Activated naive CD4-positive, alpha-beta T cell treated with anti-CD3 and anti-CD28 coated beads, Interleukin-2, amount 50 U/mL, for 24 hours (primary cell): Measurements from ENCODE around the gene MBNL2.

Experiments used
- H3K27ac Mint-ChIP-seq: one replicate; pipeline ENCODE4 v1.8.0; 2021; ENCODE audit warnings: mild to moderate bottlenecking, mixed read lengths
- H3K27me3 Mint-ChIP-seq: one replicate; pipeline ENCODE4 v1.8.0; 2021; ENCODE audit warnings: mixed read lengths
- H3K36me3 Mint-ChIP-seq: one replicate; pipeline ENCODE4 v1.8.0; 2021; ENCODE audit warnings: mixed read lengths
- H3K4me1 Mint-ChIP-seq: one replicate; pipeline ENCODE4 v1.8.0; 2021; ENCODE audit warnings: mixed read lengths
- H3K4me3 Mint-ChIP-seq: one replicate; pipeline ENCODE4 v1.8.0; 2021; ENCODE audit warnings: mild to moderate bottlenecking, mixed read lengths
- H3K9me3 Mint-ChIP-seq: one replicate; pipeline ENCODE4 v1.8.0; 2021; ENCODE audit warnings: mixed read lengths

MBNL2 gene

DNA sequence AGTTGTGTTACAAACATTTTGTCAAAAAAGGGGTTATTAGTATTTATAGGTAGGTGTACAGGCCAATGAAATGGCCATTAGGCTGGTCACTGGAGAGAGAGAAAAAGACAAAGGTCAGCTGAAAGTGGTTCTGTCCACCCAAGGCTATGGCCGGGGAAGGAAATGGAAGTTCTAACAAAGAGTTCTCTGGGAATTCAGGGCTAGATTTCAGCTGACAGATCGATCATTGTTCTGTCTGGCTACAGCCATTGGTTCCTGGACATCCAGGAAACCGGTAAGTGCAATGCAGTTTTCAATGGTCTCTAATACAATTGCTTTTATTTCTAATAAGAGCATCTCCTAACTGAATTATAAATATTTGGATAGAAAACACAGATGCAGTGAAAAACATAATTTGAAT is 42.5 kb downstream of the MBNL2 start:
- H3K27ac Mint-ChIP-seq: no peak overlapping the region
- H3K36me3 Mint-ChIP-seq: peaks cover 22% of the 10 kb centered on the region
- peaks cover 4% of the 10 kb centered on the region for H3K9me3 Mint-ChIP-seq
- peaks cover 45% of the 10 kb centered on the region for H3K4me1 Mint-ChIP-seq
- no peaks in the 10 kb centered on the region for H3K27me3 Mint-ChIP-seq
- no peak overlapping the region for H3K4me3 Mint-ChIP-seq

DNA sequence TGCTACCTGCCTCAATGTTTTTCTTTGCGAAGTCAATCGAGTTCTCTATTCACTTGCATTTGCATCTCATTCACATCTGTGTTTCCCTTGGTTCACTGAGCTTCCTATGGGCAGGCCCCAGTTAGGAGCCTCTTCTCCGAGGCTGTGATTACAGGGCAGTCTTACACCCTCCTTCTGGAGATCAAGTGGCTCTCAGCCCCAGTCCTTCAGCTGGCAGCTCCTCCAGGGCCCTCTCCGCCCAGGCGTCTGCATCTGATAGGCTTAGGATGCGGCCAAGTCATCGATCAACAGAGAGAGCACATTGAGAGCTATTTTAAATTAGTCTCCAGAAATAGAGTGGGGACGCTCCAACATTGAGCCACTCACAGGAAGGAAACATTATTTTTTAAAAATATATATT is 44.2 kb downstream of the MBNL2 start:
- Mint-ChIP-seq H3K27me3 (no peaks in the 10 kb centered on the region), H3K27ac (no peak overlapping the region), H3K4me3 (no peak overlapping the region), H3K9me3 (peaks cover 4% of the 10 kb centered on the region), H3K4me1 (peaks cover 37% of the 10 kb centered on the region), H3K36me3 (peaks cover 19% of the 10 kb centered on the region)

DNA sequence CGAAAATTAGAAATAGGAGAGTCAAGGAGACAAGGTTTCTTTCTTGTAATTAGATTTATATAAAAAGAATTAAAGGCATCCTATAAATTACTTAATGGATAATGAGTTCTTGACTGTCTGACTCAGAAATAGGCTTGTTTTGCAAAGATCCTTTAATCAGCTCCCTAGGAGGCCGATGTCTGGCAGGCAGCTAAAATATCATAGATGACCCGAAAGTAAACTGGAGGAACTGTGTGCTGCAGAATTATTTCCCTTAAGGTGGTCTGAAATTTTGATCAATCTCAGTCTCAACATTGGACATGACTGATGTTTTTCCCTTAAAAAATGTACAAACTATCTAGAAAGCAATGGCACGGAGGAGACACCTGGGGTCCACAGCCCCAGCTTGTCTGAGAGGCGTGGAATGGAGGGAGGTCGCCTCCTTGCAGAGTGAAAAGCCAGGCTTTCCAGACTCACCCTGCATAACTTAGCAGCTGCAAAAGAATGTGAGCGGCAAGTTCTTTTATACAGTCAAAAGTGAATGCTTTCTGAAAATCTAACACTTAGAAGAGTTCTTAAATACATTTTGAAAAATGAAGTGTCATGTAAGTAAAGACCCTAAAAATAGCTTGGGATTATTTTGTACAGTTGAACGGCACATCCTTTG is 44.8 kb downstream of the MBNL2 start:
- Mint-ChIP-seq H3K27me3 (no peaks in the 10 kb centered on the region), H3K27ac (no peak overlapping the region), H3K4me3 (no peak overlapping the region), H3K4me1 (peaks cover 37% of the 10 kb centered on the region), H3K36me3 (peaks cover 18% of the 10 kb centered on the region), H3K9me3 (peaks cover 4% of the 10 kb centered on the region)

DNA sequence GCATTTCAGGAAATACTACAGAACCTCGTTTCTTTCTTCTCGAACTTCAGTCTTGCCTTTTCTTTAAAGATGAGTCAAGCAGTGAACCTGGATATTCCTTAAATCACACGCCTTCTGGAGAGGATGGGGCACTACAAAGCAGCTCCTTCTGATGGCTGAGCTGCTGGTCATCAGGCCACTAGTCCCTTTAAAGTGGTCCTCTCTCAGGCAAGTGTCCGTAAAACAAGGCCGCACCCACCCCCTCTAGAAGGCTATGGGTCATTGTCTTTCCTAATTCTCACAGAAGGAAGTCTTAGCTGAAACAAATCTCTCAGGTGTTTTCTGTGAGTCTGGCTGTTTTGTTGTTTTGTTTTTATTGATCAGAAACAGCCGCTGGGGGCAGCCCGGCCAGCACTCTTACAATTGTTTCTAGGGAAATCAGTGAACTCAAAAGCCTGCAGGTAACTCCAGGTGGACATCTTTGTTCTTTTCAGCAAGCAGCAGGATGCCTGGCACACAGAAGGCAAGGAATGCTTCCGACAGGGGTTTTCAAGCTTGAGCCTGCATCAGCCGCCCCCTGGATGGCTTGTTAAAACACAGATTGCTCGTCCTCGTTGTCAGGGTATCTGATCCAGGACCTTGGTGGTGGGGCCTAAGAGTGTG is 45.4 kb downstream of the MBNL2 start:
- Mint-ChIP-seq H3K4me1 (peaks cover 37% of the 10 kb centered on the region), H3K27ac (no peak overlapping the region), H3K36me3 (peaks cover 13% of the 10 kb centered on the region), H3K27me3 (no peaks in the 10 kb centered on the region), H3K9me3 (peaks cover 4% of the 10 kb centered on the region), H3K4me3 (no peak overlapping the region)

DNA sequence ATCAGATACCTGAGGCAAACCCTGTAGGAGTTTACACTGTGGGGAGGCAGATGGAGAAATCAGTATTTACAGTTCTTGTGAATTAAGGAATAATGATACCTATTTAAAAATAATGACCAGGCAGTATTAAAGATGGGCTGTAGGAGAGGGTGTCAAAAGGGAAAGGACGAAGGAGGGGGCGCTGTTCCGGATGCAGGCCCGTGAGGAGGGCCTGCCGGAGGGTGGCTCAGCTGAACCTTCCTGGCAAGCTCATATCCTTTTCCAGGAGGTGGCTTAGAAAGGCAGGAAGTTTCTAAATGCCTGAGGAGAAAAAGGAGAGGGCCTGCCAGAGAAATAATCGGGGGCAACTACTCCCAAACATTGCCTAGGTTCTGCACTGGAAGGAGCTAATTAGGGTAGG is 46.6 kb downstream of the MBNL2 start:
- Mint-ChIP-seq H3K4me1 (peaks cover 31% of the 10 kb centered on the region), H3K36me3 (peaks cover 9% of the 10 kb centered on the region), H3K27ac (no peak overlapping the region), H3K4me3 (no peak overlapping the region), H3K9me3 (no peaks in the 10 kb centered on the region), H3K27me3 (no peaks in the 10 kb centered on the region)

DNA sequence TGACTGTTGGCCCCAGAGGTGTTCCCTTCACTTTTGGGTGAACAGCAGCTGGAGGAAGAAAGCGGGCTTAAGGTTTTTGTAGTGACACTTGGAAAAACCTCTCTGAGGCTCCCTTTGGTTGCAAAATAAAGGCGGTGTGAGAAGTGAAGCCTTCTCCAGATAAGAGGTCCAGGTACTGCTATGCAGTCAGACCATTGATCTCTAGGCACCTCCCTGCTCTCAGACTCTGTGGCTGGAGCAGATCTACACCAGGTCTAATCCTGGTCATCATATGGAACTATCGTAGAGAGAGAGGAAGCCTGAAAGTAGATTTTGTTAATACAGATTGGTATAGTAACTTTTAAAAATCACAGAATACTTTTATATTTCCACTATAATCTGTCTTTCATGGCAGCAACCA is 47.5 kb downstream of the MBNL2 start:
- H3K4me3 Mint-ChIP-seq: no peak overlapping the region
- H3K9me3 Mint-ChIP-seq: no peaks in the 10 kb centered on the region
- peaks cover 8% of the 10 kb centered on the region for H3K36me3 Mint-ChIP-seq
- peaks cover 30% of the 10 kb centered on the region for H3K4me1 Mint-ChIP-seq
- no peaks in the 10 kb centered on the region for H3K27me3 Mint-ChIP-seq
- H3K27ac Mint-ChIP-seq: no peak overlapping the region

DNA sequence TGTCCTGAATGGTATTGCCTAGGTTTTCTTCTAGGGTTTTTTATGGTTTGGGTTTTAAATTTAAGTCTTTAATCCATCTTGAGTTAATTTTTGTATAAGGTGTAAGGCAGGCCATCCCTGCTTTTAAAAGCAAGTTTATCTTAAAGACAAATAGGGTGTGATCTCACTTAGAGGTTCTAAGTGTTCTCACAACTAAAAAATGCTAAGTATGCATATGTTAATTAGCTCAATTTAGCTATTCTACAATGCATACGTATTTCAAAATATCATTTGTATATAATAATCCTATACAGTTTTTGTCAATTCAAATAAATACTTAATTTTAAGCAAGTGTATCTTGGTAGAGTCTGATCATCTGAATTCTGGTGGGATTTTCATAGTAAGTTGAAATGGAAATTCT is 50.4 kb downstream of the MBNL2 start:
- H3K27me3 Mint-ChIP-seq: no peaks in the 10 kb centered on the region
- H3K4me1 Mint-ChIP-seq: peaks cover 50% of the 10 kb centered on the region
- peaks cover 25% of the 10 kb centered on the region for H3K36me3 Mint-ChIP-seq
- H3K9me3 Mint-ChIP-seq: peaks cover 5% of the 10 kb centered on the region
- peak overlapping the region; percentile 46 for H3K27ac Mint-ChIP-seq
- H3K4me3 Mint-ChIP-seq: no peak overlapping the region

DNA sequence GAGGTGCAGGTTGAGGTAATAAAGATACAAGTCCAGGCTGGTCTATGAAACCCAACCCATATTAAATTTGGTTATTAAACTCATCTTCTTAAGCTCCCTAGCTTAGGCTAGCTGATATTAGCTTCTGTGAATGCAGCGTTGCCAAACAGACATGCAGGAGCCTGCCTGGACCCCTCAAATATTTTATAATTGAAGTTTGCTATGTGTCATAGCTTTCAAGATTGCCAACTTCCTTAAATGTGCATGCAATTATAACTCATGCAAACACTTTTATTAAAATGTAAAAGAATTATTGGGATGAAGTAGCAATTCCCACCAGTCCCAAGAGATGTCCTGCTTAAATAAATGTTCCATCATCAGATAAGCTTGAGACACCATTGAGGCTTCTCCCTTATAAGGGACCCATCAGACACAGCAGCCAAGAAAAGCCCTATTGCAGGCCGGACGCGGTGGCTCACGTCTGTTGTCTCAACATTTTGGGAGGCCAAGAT is 51.3 kb downstream of the MBNL2 start:
- Mint-ChIP-seq H3K4me3 (no peak overlapping the region), H3K36me3 (peaks cover 23% of the 10 kb centered on the region), H3K4me1 (peaks cover 54% of the 10 kb centered on the region), H3K9me3 (peaks cover 5% of the 10 kb centered on the region), H3K27me3 (no peaks in the 10 kb centered on the region), H3K27ac (no peak overlapping the region)

DNA sequence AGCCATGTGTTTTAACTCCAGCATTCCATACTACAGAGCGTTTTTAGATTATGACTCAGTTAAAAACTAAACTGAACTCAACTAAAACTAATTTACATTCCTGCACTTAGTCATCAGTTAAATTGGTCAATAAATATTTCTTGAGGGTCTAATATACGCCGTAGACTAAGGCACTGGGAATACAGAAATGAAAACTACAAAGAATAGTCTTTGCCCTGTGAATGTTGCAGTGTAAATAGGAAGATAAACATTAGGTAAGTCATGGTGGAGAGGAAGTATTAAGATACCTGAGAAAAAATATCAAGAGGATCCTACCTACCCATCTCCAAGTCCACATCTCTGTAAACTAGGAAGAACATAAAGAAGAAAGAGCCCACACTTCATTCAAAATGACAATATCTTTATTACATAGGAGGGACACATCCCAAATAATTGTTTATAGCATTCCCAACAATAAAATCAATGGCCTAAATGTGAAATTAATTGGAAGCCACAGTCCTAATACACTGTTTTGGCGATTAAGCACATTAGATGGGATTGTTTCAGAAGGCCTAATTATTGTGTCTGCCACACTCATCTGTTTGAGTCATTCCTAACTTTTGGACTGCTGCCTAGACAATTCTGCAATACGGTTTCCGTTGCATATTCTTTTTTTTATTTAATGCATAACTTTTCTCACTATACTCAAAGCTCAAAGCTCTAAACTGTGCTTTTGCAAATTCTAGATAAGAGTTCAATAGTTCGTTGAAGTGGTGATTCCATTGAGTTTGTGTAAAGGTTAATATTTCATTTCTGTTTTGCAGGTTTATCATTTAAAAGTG is 52.9 kb downstream of the MBNL2 start:
- H3K4me1 Mint-ChIP-seq: peaks cover 54% of the 10 kb centered on the region
- peaks cover 5% of the 10 kb centered on the region for H3K9me3 Mint-ChIP-seq
- H3K36me3 Mint-ChIP-seq: peaks cover 19% of the 10 kb centered on the region
- no peak overlapping the region for H3K27ac Mint-ChIP-seq
- H3K27me3 Mint-ChIP-seq: no peaks in the 10 kb centered on the region
- no peak overlapping the region for H3K4me3 Mint-ChIP-seq

DNA sequence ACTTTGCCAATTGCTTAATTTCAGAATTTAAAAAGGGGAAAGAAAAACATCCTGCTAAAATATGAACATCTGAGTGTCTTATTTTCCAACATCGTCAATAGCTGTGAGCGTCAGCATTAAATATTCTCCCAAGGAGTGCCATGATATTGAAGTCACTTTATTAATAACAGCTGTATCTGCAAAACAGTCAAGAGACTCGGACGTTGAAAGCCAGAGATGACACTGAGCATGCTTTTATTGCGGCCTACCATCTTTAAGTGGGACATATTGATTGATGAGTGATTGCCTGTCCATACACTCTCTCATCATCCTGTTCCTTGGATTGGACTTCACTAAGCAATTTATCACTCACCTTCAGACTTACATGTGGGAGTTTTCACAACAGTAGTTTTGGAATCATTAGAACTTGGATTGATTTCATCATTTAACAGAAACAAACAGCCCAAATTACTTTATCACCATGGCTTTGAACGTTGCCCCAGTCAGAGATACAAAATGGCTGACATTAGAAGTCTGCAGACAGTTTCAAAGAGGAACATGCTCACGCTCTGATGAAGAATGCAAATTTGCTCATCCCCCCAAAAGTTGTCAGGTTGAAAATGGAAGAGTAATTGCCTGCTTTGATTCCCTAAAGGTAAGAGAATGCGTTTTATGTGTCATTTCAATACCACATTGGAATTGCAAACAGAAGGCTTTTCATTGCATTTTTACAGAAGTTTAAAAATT is 53.8 kb downstream of the MBNL2 start:
- H3K9me3 Mint-ChIP-seq: peaks cover 5% of the 10 kb centered on the region
- no peak overlapping the region for H3K4me3 Mint-ChIP-seq
- peaks cover 21% of the 10 kb centered on the region for H3K36me3 Mint-ChIP-seq
- H3K4me1 Mint-ChIP-seq: peaks cover 57% of the 10 kb centered on the region
- H3K27me3 Mint-ChIP-seq: no peaks in the 10 kb centered on the region
- no peak overlapping the region for H3K27ac Mint-ChIP-seq

DNA sequence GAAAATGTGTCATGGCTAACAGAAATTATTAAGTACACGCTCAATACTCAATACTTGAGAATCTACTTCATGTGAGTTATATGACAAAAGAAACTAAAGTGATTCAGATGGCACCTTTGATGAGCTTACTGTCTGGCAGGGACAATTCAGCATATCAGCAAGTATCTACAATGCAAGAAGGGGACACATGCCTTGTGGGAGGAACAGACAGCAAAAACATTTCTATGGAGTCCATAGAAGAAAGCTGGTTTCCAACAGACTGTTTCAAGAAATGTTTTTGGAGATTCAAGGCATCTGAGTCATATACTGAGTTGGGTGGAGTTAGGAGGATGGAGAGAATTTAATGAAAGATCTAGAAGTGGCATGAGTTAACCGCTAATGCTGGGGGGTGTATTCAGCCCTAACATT is 54.7 kb downstream of the MBNL2 start:
- no peak overlapping the region for H3K4me3 Mint-ChIP-seq
- no peak overlapping the region for H3K27ac Mint-ChIP-seq
- peaks cover 21% of the 10 kb centered on the region for H3K36me3 Mint-ChIP-seq
- peaks cover 61% of the 10 kb centered on the region for H3K4me1 Mint-ChIP-seq
- H3K27me3 Mint-ChIP-seq: no peaks in the 10 kb centered on the region
- peaks cover 5% of the 10 kb centered on the region for H3K9me3 Mint-ChIP-seq

DNA sequence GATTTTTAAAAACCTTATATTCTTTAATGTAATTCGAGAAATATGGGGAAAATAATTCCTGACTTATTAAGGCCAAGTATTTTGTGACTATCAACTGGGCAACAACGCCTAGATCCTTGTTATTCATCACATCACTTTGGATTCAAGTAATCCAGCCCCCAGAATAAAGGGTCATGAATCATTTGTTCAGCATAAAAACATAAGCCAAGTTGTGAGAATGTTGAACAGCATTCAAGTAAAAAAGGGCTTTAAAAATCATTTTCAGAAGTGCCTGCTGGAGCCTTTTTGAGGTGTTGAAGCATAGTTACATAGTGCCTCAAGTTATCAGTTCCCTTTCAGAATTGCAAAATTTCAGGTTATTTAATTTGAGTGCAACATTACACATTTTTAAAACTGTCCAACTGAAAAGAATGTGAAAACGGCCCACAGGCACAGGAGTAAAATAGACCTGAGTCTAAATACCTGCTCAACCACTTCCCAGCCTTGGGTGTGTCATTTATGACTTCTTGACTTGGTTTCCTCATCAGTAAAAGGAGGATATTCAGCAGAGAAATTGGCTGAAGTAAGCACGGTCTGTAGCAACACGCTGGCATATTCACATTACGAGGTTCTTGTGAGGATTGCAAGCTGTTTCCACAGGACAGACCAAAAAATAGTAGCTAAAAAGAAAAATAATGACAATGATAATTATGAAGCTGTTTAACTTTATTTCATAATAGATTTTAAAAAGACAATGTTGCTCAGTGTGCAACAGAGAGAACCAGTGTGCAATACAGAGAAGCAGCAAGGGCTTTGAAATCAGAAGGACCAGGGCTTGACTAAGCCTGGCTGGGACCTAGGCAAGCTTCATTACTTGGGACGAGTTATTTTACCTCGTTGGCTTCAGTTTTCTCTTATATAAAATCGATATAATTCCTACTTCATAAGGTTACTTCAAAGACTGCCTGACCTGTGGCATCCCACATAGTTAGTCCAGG is 56.6 kb downstream of the MBNL2 start:
- H3K4me1 Mint-ChIP-seq: peaks cover 70% of the 10 kb centered on the region
- peaks cover 5% of the 10 kb centered on the region for H3K9me3 Mint-ChIP-seq
- peaks cover 24% of the 10 kb centered on the region for H3K36me3 Mint-ChIP-seq
- H3K4me3 Mint-ChIP-seq: no peak overlapping the region
- H3K27me3 Mint-ChIP-seq: no peaks in the 10 kb centered on the region
- H3K27ac Mint-ChIP-seq: no peak overlapping the region

DNA sequence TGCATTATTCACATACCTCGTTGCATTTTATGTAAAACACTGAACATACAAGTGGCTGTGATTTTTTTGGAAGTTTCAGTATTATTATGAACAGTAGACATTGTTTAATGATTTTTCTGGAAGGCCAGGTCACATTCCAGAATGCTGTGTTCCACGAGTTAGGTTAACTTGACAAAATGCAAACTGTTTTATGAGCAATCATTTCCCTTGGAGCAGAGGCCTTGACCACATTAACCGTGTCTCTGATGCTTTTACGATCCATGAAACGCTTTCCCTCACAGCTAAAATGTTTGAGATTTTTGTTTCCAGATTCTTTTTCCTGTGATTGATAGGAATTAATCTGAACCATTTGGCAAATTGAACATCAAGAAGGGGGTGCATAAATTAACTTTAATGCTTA is 57.8 kb downstream of the MBNL2 start:
- Mint-ChIP-seq H3K36me3 (peaks cover 21% of the 10 kb centered on the region), H3K9me3 (peaks cover 5% of the 10 kb centered on the region), H3K4me1 (peaks cover 65% of the 10 kb centered on the region), H3K27ac (no peak overlapping the region), H3K4me3 (no peak overlapping the region), H3K27me3 (no peaks in the 10 kb centered on the region)

DNA sequence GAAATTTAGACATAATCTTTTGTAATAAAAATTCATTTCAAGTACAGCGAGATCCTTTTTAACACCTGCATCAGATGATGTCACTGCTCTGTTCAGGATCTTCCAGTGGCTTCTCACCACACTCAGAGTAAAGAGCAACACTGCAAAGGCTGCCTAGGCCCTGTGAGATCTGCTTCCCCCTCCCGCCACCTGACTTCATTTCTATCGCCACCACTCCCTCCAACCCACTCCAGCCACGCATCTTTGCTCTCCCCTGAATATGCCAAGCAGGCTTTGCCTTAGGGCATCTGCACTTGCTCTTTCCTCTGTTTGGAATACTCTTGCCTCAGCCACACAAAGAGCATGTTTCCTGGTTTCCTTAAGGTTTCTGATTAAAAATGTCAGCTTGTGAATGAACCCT is 58.3 kb downstream of the MBNL2 start:
- Mint-ChIP-seq H3K36me3 (peaks cover 19% of the 10 kb centered on the region), H3K9me3 (peaks cover 5% of the 10 kb centered on the region), H3K4me1 (peaks cover 62% of the 10 kb centered on the region), H3K27ac (peak overlapping the region; percentile 5), H3K4me3 (no peak overlapping the region), H3K27me3 (no peaks in the 10 kb centered on the region)
